NCI-H2029 (cell line): Measurements from ENCODE around the gene MRM3.
"Not testable (repeated sequence)": the region's sequence is repeated elsewhere in the genome, so short reads cannot be mapped to it uniquely, and the experiment has no call there.

Experiments used
- DNase-seq: peaks from one replicate; lab custom pipeline; 2025; lab: John Stamatoyannopoulos, UW

The MRM3 gene

GRCh38 chr17:796609-797008 lies 14.5 kb downstream of the MRM3 start:
- no peak for DNase-seq

- DNase-seq = no peak
Measured at GRCh38 chr17:797236-797840, 15.2 kb downstream of the MRM3 start.

GRCh38 chr17:798246-798645 lies 16.1 kb downstream of the MRM3 start:
- no peak for DNase-seq

GRCh38 chr17:799261-799660 lies 17.1 kb downstream of the MRM3 start:
- DNase-seq = no peak

- DNase-seq = no peak
Measured at GRCh38 chr17:800446-801242, 18.5 kb downstream of the MRM3 start.

GRCh38 chr17:801660-802059 lies 19.5 kb downstream of the MRM3 start:
- no peak for DNase-seq

GRCh38 chr17:802481-802880 lies 20.3 kb downstream of the MRM3 start:
- no peak for DNase-seq

GRCh38 chr17:802901-803881 lies 21.0 kb downstream of the MRM3 start:
- no peak for DNase-seq

- no peak for DNase-seq
Measured at GRCh38 chr17:804541-805435, 22.6 kb downstream of the MRM3 start.

- DNase-seq = not testable (repeated sequence)
Measured at GRCh38 chr17:805886-806285, 23.7 kb downstream of the MRM3 start.

GRCh38 chr17:806346-806745 lies 24.2 kb downstream of the MRM3 start:
- no peak for DNase-seq

GRCh38 chr17:806781-807522 lies 24.8 kb downstream of the MRM3 start:
- no peak for DNase-seq

- no peak for DNase-seq
Measured at GRCh38 chr17:807523-808294, 25.6 kb downstream of the MRM3 start.

- no peak for DNase-seq
Measured at GRCh38 chr17:811051-811784, 29.1 kb downstream of the MRM3 start.

- DNase-seq = no peak
Measured at GRCh38 chr17:812638-813204, 30.6 kb downstream of the MRM3 start.

- DNase-seq = no peak
Measured at GRCh38 chr17:814371-814770, 32.2 kb downstream of the MRM3 start.

- DNase-seq = no peak
Measured at GRCh38 chr17:819251-819650, 37.1 kb downstream of the MRM3 start.

GRCh38 chr17:823501-823902 lies 41.3 kb downstream of the MRM3 start:
- no peak for DNase-seq

GRCh38 chr17:824378-824777 lies 42.2 kb downstream of the MRM3 start:
- DNase-seq = no peak
